HepG2 (cell line): Measurements from ENCODE around the gene CD9. TPM values are rescaled to one million over a fixed set of nuclear protein-coding genes. Genes with fewer than 3 reads are reported as not detected.

Experiments
- ATAC-seq: fragments of 200-7000 bp; cut with Tn5 transposase; 3 replicates; pipeline ENCODE4 v1.9.1; 2020; ENCODE audit warnings: mild to moderate bottlenecking, moderate library complexity
- BruUV-seq: library from RNA; stranded (reverse); fragments of 400-500 nt; replicated peaks from 2 replicates; lab custom pipeline; 2021; lab: Mats Ljungman, UMichigan
- CTCF ChIA-PET: fragments of 300-600 bp; formaldehyde crosslinking; extraction: SDS; loops from one replicate; lab custom pipeline; 2021; ENCODE audit warnings: low total read pairs, inconsistent platforms, low intra/inter-chr PET ratio; lab: Yijun Ruan, JAX
- POLR2A ChIA-PET: fragments of 350-600 bp; sonication (Branson Sonifier 250); formaldehyde crosslinking; loops from one replicate; lab custom pipeline; 2020; ENCODE audit warnings: antibody characterized with exemption, inconsistent platforms; lab: Yijun Ruan, JAX
- DNase-seq: peaks from one replicate; pipeline ENCODE4 v3.0.0-alpha.2; 2015; ENCODE audit warnings: low spot score
- FAIRE-seq: peaks from 3 replicates; lab custom pipeline; 2011; peaks lifted over from hg19 to GRCh38; lab: Jason Lieb, UNC
- H2AFZ ChIP-seq: one replicate; pipeline ENCODE4 v1.6.1; 2011; ENCODE audit warnings: low read length, inconsistent platforms
- H3K27ac ChIP-seq: fragments of 300-600 bp; 3 replicates; pipeline ENCODE4 v1.8.0; 2011; ENCODE audit warnings: mixed run types, mild to moderate bottlenecking, mixed read lengths, low read length, inconsistent platforms; ENCODE audit not compliant: insufficient read depth; ENCODE audit errors: extremely low read length
- H3K27me3 ChIP-seq, 2 experiments: fragments of 200-600 bp in 1 of 2; 2 replicates in 1 of 2; 3 replicates in 1 of 2; pipeline versions ENCODE4 v1.6.0 to v1.8.0; 2011; ENCODE audit warnings: low read length in 2 of 2, mild to moderate bottlenecking in 2 of 2, moderate library complexity in 2 of 2, inconsistent platforms in 1 of 2; ENCODE audit not compliant: insufficient read depth in 2 of 2, control insufficient read depth in 1 of 2
- H3K36me3 ChIP-seq, 2 experiments: fragments of 200-600 bp in 1 of 2; replicated peaks in 1 of 2; 2 replicates in 1 of 2; 3 replicates in 1 of 2; pipeline versions ENCODE4 v1.5.1 to v1.8.0; 2011; ENCODE audit warnings: low read length in 2 of 2, inconsistent platforms in 1 of 2; ENCODE audit not compliant: insufficient read depth in 2 of 2, control insufficient read depth in 1 of 2
- H3K4me1 ChIP-seq: 2 replicates; pipeline ENCODE4 v1.5.1; 2012; ENCODE audit warnings: low read length, inconsistent platforms; ENCODE audit not compliant: insufficient read depth
- H3K4me2 ChIP-seq: 2 replicates; pipeline ENCODE4 v1.6.0; 2011; ENCODE audit warnings: low read depth, low read length, inconsistent platforms
- H3K4me3 ChIP-seq, 3 experiments: fragments of 200-600 bp in 1 of 3; sonication (generic), shearing (Covaris generic) in 1 of 3; replicated peaks in 1 of 3; 2 replicates each; pipeline ENCODE4 v1.5.1; 2011 to 2016; ENCODE audit warnings: low read length in 3 of 3, inconsistent platforms in 2 of 3, low read depth in 2 of 3, mild to moderate bottlenecking in 2 of 3, control low read depth in 1 of 3, mixed read lengths in 1 of 3; ENCODE audit not compliant: insufficient read depth in 1 of 3
- H3K79me2 ChIP-seq: one replicate; pipeline ENCODE4 v1.6.1; 2011; ENCODE audit warnings: low read length, inconsistent platforms; ENCODE audit not compliant: insufficient read depth
- H3K9ac ChIP-seq: 2 replicates; pipeline ENCODE4 v1.6.0; 2011; ENCODE audit warnings: mild to moderate bottlenecking, low read depth, low read length, inconsistent platforms; ENCODE audit not compliant: insufficient read depth
- H3K9me3 ChIP-seq: 2 replicates; pipeline ENCODE4 v1.5.1; 2012; ENCODE audit warnings: mild to moderate bottlenecking, low read length
- H4K20me1 ChIP-seq: 2 replicates; pipeline ENCODE4 v1.6.0; 2011; ENCODE audit warnings: inconsistent platforms, mild to moderate bottlenecking, low read length, moderate library complexity; ENCODE audit not compliant: insufficient read depth
- CBFB ChIP-seq: sonication (generic); formaldehyde crosslinking; IDR thresholded peaks from 2 replicates; pipeline ENCODE4 v1.4.0; 2020; ENCODE audit warnings: missing genetic modification reagents
- KLF15 ChIP-seq: sonication (generic); formaldehyde crosslinking; IDR thresholded peaks from 2 replicates; pipeline ENCODE4 v1.8.1; 2023; ENCODE audit warnings: borderline replicate concordance, mild to moderate bottlenecking, inconsistent platforms, missing genetic modification reagents, mixed read lengths
- PCBP2 ChIP-seq: fragments of 200-400 bp; formaldehyde crosslinking; optimal IDR thresholded peaks from 2 replicates; pipeline ENCODE3; 2018; ENCODE audit warnings: low read length, low read depth; ENCODE audit not compliant: poor library complexity, severe bottlenecking
- RFX3 ChIP-seq: IDR thresholded peaks from 2 replicates; pipeline ENCODE4 v1.6.1; 2016; ENCODE audit warnings: missing biosample characterization, missing genetic modification reagents
- ZNF260 ChIP-seq: sonication (generic); formaldehyde crosslinking; IDR thresholded peaks from 2 replicates; pipeline ENCODE4 v1.4.0; 2020; ENCODE audit warnings: missing genetic modification reagents, low read depth, mild to moderate bottlenecking, borderline replicate concordance
- ZNF263 ChIP-seq: sonication (generic); formaldehyde crosslinking; IDR thresholded peaks from 2 replicates; pipeline ENCODE4 v1.4.0; 2020; ENCODE audit warnings: missing genetic modification reagents
- ZNF431 ChIP-seq: sonication (generic); formaldehyde crosslinking; IDR thresholded peaks from 2 replicates; pipeline ENCODE4 v1.9.0; 2022; ENCODE audit warnings: missing genetic modification reagents, low read depth, mild to moderate bottlenecking, borderline replicate concordance
- ZNF501 ChIP-seq: sonication (generic); formaldehyde crosslinking; IDR thresholded peaks from 2 replicates; pipeline ENCODE4 v1.5.1; 2020; ENCODE audit warnings: mild to moderate bottlenecking, moderate library complexity, missing genetic modification reagents
- ZNF737 ChIP-seq: sonication (generic); formaldehyde crosslinking; IDR thresholded peaks from 2 replicates; pipeline ENCODE4 v1.5.0; 2020; ENCODE audit warnings: missing genetic modification reagents, mild to moderate bottlenecking, borderline replicate concordance
- ZNF841 ChIP-seq: sonication (generic); formaldehyde crosslinking; IDR thresholded peaks from 2 replicates; pipeline ENCODE4 v1.8.1; 2023; ENCODE audit warnings: missing genetic modification reagents, borderline replicate concordance
- WGBS: methylation state at CpG from one replicate; pipeline ENCODE4 v1.1.6; 2017; ENCODE audit warnings: low lambda C conversion rate; 5-methylcytosine and 5-hydroxymethylcytosine counted together
- in situ Hi-C: cut with HindIII; loops from 2 replicates; pipeline ENCODE4 v1.10.0; 2017; ENCODE audit warnings: low pct_unique_long_range_greater_than_20kb; ENCODE audit not compliant: extremely low pct_ligation_motif_present
- intact Hi-C: fragments of 100-400 bp; cut with micrococcal nuclease; formaldehyde crosslinking; loops from one replicate; pipeline ENCODE4 v1.10.0; 2022; ENCODE audit not compliant: unreplicated experiment
- polyA plus RNA-seq, 8 experiments: library from polyadenylated mRNA; depleted of rRNA in 3 of 8; stranded (reverse) in 7 of 8; unstranded in 1 of 8; fragments of >200 nt; fragmentation: Illumina TruSeq in 4 of 8; extraction: Trizol in 4 of 8; gene quantifications; 2 replicates each; pipeline versions ENCODE4 v1.2.1 to v1.2.3, GENCODE V29; 2011 to 2016; ENCODE audit warnings: low read depth in 4 of 8, missing spikeins in 1 of 8, mixed read lengths in 1 of 8; ENCODE audit not compliant: insufficient read depth in 1 of 8
- total RNA-seq, 5 experiments: library from RNA; depleted of rRNA; stranded (reverse); fragments of >200 nt; fragmentation: Illumina TruSeq; extraction: Trizol; gene quantifications; 2 replicates each; pipeline ENCODE4 v1.2.3, GENCODE V29; 2016; ENCODE audit warnings: low read depth in 1 of 5
- TF ChIP-seq, protein P1 (sequence below): IDR thresholded peaks from 2 replicates; pipeline ENCODE4 v1.6.1; 2016; ENCODE audit warnings: control low read depth
- TF ChIP-seq, protein P2 (sequence below): IDR thresholded peaks from 2 replicates; pipeline ENCODE4 v1.6.1; 2016
- TF ChIP-seq, protein P3 (sequence below): sonication (generic); formaldehyde crosslinking; IDR thresholded peaks from 2 replicates; pipeline ENCODE4 v1.4.0; 2020; ENCODE audit warnings: missing genetic modification reagents

Gene CD9
- total and polyA plus RNA-seq, 2 of the 13 experiments (the other 11 are each of a cell fraction or from before 2014, with no cell fraction given), result 5.8 to 38.3 TPM

DNA sequence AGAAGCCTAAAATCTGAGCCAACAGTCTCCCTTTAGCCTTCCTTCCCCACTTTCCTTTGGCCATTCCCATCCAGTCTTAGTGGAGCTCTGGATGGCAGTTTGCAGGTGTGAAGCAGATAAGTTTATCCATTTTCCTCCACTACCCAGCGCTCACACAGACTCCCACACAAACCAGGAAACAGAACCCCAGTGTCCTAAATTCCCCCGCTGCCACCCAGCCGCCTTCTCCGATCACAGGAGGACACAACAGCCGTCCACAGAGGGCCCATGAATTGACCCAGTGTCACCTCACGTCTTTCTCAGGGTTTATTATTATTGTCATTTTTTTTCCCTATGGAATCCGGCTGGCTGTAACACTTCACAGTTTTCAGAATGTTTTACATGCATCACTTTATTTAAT is 16.4 kb downstream of the CD9 start:
- no peak for ATAC-seq
- no peak for FAIRE-seq
- TF ChIP-seq RFX3 (CRISPR knock-in tag), result no peak
- TF ChIP-seq CBFB (CRISPR knock-in tag), result no peak
- no peak for TF ChIP-seq PCBP2
- no peak for TF ChIP-seq ZNF260 (CRISPR knock-in tag)
- TF ChIP-seq, protein P1, sequence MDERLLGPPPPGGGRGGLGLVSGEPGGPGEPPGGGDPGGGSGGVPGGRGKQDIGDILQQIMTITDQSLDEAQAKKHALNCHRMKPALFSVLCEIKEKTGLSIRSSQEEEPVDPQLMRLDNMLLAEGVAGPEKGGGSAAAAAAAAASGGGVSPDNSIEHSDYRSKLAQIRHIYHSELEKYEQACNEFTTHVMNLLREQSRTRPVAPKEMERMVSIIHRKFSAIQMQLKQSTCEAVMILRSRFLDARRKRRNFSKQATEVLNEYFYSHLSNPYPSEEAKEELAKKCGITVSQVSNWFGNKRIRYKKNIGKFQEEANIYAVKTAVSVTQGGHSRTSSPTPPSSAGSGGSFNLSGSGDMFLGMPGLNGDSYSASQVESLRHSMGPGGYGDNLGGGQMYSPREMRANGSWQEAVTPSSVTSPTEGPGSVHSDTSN (CRISPR knock-in tag), result no peak
- TF ChIP-seq ZNF737 (CRISPR knock-in tag), result no peak
- no peak for TF ChIP-seq ZNF263
- TF ChIP-seq ZNF841 (CRISPR knock-in tag), result no peak
- TF ChIP-seq ZNF501 (CRISPR knock-in tag), result no peak
- TF ChIP-seq, protein P2, sequence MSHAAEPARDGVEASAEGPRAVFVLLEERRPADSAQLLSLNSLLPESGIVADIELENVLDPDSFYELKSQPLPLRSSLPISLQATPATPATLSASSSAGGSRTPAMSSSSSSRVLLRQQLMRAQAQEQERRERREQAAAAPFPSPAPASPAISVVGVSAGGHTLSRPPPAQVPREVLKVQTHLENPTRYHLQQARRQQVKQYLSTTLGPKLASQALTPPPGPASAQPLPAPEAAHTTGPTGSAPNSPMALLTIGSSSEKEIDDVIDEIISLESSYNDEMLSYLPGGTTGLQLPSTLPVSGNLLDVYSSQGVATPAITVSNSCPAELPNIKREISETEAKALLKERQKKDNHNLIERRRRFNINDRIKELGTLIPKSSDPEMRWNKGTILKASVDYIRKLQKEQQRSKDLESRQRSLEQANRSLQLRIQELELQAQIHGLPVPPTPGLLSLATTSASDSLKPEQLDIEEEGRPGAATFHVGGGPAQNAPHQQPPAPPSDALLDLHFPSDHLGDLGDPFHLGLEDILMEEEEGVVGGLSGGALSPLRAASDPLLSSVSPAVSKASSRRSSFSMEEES, result no peak
- TF ChIP-seq ZNF431 (CRISPR knock-in tag), result no peak
- TF ChIP-seq KLF15 (CRISPR knock-in tag), result no peak
- TF ChIP-seq, protein P3, sequence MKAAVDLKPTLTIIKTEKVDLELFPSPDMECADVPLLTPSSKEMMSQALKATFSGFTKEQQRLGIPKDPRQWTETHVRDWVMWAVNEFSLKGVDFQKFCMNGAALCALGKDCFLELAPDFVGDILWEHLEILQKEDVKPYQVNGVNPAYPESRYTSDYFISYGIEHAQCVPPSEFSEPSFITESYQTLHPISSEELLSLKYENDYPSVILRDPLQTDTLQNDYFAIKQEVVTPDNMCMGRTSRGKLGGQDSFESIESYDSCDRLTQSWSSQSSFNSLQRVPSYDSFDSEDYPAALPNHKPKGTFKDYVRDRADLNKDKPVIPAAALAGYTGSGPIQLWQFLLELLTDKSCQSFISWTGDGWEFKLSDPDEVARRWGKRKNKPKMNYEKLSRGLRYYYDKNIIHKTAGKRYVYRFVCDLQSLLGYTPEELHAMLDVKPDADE (CRISPR knock-in tag), result no peak
- TF ChIP-seq, all 625 proteins: peak for 0
- in situ Hi-C loops (no loop called here), intact Hi-C loops (no loop called here)
- Histone ChIP-seq H3K27me3 (peaks cover 3 to 8% of the 10 kb centered on the region in 2 experiments), H3K4me2 (no peak overlapping the region), H3K4me3 (no peak overlapping the region), H3K9me3 (no peaks in the 10 kb centered on the region), H2AFZ (no peak overlapping the region), H3K9ac (no peak overlapping the region), H3K27ac (no peak overlapping the region), H3K4me1 (peaks cover 34% of the 10 kb centered on the region), H3K36me3 (no peaks in the 10 kb centered on the region), H3K79me2 (no peaks in the 10 kb centered on the region), H4K20me1 (no peaks in the 10 kb centered on the region)
- ChIA-PET POLR2A (no interaction called here), CTCF (no interaction called here)
- BruUV-seq, result no TSS peak
- WGBS, result 80% methylated on average over 7 of the region's 7 CpGs
- DNase-seq, result no peak
